Endothelial cell of umbilical vein (primary cell): Measurements from ENCODE around the gene RPEL1.

Experiments used
- EZH2 ChIP-seq: IDR thresholded peaks from 2 replicates; pipeline ENCODE4 v1.6.1; 2012; ENCODE audit warnings: borderline replicate concordance, low read depth, mild to moderate bottlenecking, moderate library complexity, low read length, inconsistent platforms; ENCODE audit not compliant: severe bottlenecking
- FOS ChIP-seq: IDR thresholded peaks from 2 replicates; pipeline ENCODE4 v1.6.1; 2011; ENCODE audit warnings: mild to moderate bottlenecking, low read length, moderate library complexity, borderline replicate concordance; ENCODE audit not compliant: insufficient read depth
- GATA2 ChIP-seq: IDR thresholded peaks from 2 replicates; pipeline ENCODE4 v1.7.0; 2011; ENCODE audit warnings: low read depth, mild to moderate bottlenecking, moderate library complexity, mixed read lengths, low read length; ENCODE audit not compliant: insufficient read length, insufficient read depth
- JUN ChIP-seq: IDR thresholded peaks from 2 replicates; pipeline ENCODE4 v1.6.1; 2011; ENCODE audit warnings: borderline replicate concordance, low read depth; ENCODE audit not compliant: insufficient read length, insufficient read depth
- MYC ChIP-seq: IDR thresholded peaks from one replicate; pipeline ENCODE4 v1.6.1; 2011; ENCODE audit warnings: mild to moderate bottlenecking, low read depth, low read length
- POLR2A ChIP-seq: IDR thresholded peaks from 2 replicates; pipeline ENCODE4 v1.6.1; 2012; ENCODE audit warnings: low read depth, mild to moderate bottlenecking, control low read depth, low read length
- POLR2AphosphoS5 ChIP-seq: IDR thresholded peaks from 2 replicates; pipeline ENCODE4 v1.6.1; 2012; ENCODE audit warnings: low read depth, mild to moderate bottlenecking, control low read depth, low read length, moderate library complexity; ENCODE audit not compliant: insufficient read depth
- TF ChIP-seq, protein P1 (sequence below): IDR thresholded peaks from 2 replicates; pipeline ENCODE4 v1.6.1; 2011; ENCODE audit not compliant: insufficient read depth, insufficient read length
- TF ChIP-seq, protein P2 (sequence below), 2 donors: IDR thresholded peaks; 1 replicate in 1 of 2; 2 replicates in 1 of 2; pipeline ENCODE4 v1.5.1; 2011; ENCODE audit warnings: low read length in 2 of 2, mild to moderate bottlenecking in 2 of 2, moderate library complexity in 2 of 2, control low read depth in 1 of 2, inconsistent platforms in 1 of 2, low read depth in 1 of 2; ENCODE audit not compliant: insufficient read depth in 1 of 2; ENCODE audit errors: extremely low read depth in 1 of 2

DNA sequence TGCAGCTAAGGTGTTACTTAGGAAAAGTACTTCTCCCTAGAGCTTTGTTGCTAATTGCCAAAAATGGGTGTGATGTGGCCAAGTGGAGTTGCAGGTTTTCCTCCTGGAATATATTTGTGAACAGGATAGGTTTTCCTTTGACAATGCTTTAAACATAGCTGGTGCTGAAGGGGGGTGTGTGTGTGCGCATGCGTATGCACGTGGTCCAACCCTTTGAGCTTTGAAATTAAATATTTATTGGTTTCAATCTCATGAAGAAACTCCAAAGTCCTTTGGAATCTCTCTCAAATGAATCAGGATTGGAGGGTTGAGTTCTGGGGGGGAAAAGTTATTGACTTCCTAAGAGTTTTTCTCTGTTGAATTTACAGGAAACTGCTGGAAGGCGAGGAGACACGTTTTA is 42.3 kb downstream of the RPEL1 start:
- no peak for TF ChIP-seq POLR2AphosphoS5
- TF ChIP-seq, protein P1, sequence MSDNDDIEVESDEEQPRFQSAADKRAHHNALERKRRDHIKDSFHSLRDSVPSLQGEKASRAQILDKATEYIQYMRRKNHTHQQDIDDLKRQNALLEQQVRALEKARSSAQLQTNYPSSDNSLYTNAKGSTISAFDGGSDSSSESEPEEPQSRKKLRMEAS: no peak
- TF ChIP-seq, protein P2, sequence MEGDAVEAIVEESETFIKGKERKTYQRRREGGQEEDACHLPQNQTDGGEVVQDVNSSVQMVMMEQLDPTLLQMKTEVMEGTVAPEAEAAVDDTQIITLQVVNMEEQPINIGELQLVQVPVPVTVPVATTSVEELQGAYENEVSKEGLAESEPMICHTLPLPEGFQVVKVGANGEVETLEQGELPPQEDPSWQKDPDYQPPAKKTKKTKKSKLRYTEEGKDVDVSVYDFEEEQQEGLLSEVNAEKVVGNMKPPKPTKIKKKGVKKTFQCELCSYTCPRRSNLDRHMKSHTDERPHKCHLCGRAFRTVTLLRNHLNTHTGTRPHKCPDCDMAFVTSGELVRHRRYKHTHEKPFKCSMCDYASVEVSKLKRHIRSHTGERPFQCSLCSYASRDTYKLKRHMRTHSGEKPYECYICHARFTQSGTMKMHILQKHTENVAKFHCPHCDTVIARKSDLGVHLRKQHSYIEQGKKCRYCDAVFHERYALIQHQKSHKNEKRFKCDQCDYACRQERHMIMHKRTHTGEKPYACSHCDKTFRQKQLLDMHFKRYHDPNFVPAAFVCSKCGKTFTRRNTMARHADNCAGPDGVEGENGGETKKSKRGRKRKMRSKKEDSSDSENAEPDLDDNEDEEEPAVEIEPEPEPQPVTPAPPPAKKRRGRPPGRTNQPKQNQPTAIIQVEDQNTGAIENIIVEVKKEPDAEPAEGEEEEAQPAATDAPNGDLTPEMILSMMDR (IDR thresholded peaks at IDR 0.05; ENCODE audit: extremely low read depth in 1 of 2, insufficient read depth in 1 of 2, low read depth in 1 of 2, low read length in 2 of 2): no peak
- no peak for TF ChIP-seq GATA2
- no peak for TF ChIP-seq MYC
- TF ChIP-seq POLR2A: no peak
- TF ChIP-seq JUN: no peak
- TF ChIP-seq EZH2: no peak
- TF ChIP-seq FOS: no peak
